OCI-LY3 (cell line): ENCODE results near the gene NPC1.

Source experiments
- H2AFZ ChIP-seq: fragments of 200-600, 300-600 bp; shearing (Covaris generic); 2 replicates; pipeline ENCODE4 v1.6.0; 2014; ENCODE audit warnings: antibody characterized with exemption, low read depth, low read length
- H3K27ac ChIP-seq: fragments of 200-600, 300-600 bp; sonication (generic); 2 replicates; pipeline ENCODE4 v1.5.1; 2014; ENCODE audit warnings: mild to moderate bottlenecking, low read length, moderate library complexity, mixed read lengths
- H3K27me3 ChIP-seq: fragments of 200-600, 300-600 bp; sonication (generic); 2 replicates; pipeline ENCODE4 v1.6.1; 2014; ENCODE audit warnings: low read depth, low read length, mixed read lengths
- H3K36me3 ChIP-seq: fragments of 200-600, 300-600 bp; sonication (generic); replicated peaks from 2 replicates; pipeline ENCODE3; 2014; ENCODE audit warnings: low read depth, low read length, mixed read lengths
- H3K4me1 ChIP-seq: fragments of 300-600, 200-600 bp; sonication (generic); 2 replicates; pipeline ENCODE4 v1.6.1; 2014; ENCODE audit warnings: low read length, mixed read lengths
- H3K4me2 ChIP-seq: fragments of 200-600, 300-600 bp; sonication (generic); 2 replicates; pipeline ENCODE4 v1.6.1; 2014; ENCODE audit warnings: low read length, mixed read lengths
- H3K4me3 ChIP-seq: fragments of 300-600, 200-600 bp; sonication (generic); 2 replicates; pipeline ENCODE4 v1.5.1; 2014; ENCODE audit warnings: antibody characterized with exemption, mild to moderate bottlenecking, low read length, moderate library complexity
- H3K79me2 ChIP-seq: fragments of 300-600, 200-600 bp; shearing (Covaris generic); 2 replicates; pipeline ENCODE4 v1.6.1; 2014; ENCODE audit warnings: mild to moderate bottlenecking, low read length, mixed read lengths
- H3K9ac ChIP-seq: fragments of 300-600, 200-600 bp; shearing (Covaris generic); 2 replicates; pipeline ENCODE4 v1.6.0; 2014; ENCODE audit warnings: mild to moderate bottlenecking, low read length, moderate library complexity
- H3K9me3 ChIP-seq: fragments of 200-600, 300-600 bp; shearing (Covaris generic); 2 replicates; pipeline ENCODE4 v1.6.1; 2014; ENCODE audit warnings: low read length, mixed read lengths; ENCODE audit not compliant: insufficient read depth
- H4K20me1 ChIP-seq: fragments of 200-600, 300-600 bp; sonication (generic); 2 replicates; pipeline ENCODE4 v1.6.1; 2016; ENCODE audit warnings: low read length, mixed read lengths; ENCODE audit not compliant: insufficient read depth
- EZH2phosphoT487 ChIP-seq: fragments of 200-600 bp; shearing (Covaris generic); IDR thresholded peaks from 2 replicates; pipeline ENCODE4 v1.6.1; 2018; ENCODE audit warnings: antibody characterized with exemption, mixed run types, low read depth
- TF ChIP-seq, protein P1 (sequence below): fragments of 200-600, 300-600 bp; sonication (generic); IDR thresholded peaks from 2 replicates; pipeline ENCODE4 v1.5.1; 2014; ENCODE audit warnings: antibody characterized with exemption, low read length, low read depth

The NPC1 gene

DNA sequence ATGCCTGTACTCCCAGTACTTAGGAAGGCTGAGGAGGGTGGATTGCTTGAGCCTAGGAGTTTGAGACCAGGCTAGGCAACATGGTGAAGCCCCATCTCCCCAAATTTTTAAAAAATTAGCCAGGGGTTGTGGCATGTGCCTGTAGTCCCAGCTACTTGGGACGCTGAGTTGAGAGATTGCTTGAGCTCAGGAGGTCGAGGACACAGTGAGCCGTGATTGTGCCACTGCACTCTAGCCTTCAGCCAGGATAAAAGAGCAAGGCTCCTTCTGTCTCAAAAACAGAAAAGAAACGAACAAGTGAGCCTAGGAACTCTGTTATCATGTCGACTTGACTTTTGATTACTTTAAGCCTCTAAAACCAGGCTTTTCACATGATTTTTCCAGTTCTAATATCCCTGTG lies 13.7 kb downstream of the NPC1 start:
- TF ChIP-seq, protein P1, sequence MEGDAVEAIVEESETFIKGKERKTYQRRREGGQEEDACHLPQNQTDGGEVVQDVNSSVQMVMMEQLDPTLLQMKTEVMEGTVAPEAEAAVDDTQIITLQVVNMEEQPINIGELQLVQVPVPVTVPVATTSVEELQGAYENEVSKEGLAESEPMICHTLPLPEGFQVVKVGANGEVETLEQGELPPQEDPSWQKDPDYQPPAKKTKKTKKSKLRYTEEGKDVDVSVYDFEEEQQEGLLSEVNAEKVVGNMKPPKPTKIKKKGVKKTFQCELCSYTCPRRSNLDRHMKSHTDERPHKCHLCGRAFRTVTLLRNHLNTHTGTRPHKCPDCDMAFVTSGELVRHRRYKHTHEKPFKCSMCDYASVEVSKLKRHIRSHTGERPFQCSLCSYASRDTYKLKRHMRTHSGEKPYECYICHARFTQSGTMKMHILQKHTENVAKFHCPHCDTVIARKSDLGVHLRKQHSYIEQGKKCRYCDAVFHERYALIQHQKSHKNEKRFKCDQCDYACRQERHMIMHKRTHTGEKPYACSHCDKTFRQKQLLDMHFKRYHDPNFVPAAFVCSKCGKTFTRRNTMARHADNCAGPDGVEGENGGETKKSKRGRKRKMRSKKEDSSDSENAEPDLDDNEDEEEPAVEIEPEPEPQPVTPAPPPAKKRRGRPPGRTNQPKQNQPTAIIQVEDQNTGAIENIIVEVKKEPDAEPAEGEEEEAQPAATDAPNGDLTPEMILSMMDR, result no peak
- no peak for TF ChIP-seq EZH2phosphoT487
- H4K20me1 ChIP-seq, result no peaks in the 10 kb centered on the region
- no peak overlapping the region for H3K9ac ChIP-seq
- H3K9me3 ChIP-seq, result no peaks in the 10 kb centered on the region
- peaks cover 38% of the 10 kb centered on the region for H3K36me3 ChIP-seq
- H3K27ac ChIP-seq, result no peak overlapping the region
- no peaks in the 10 kb centered on the region for H3K27me3 ChIP-seq
- H3K79me2 ChIP-seq, result no peaks in the 10 kb centered on the region
- no peak overlapping the region for H3K4me2 ChIP-seq
- no peak overlapping the region for H3K4me3 ChIP-seq
- no peak overlapping the region for H2AFZ ChIP-seq
- no peaks in the 10 kb centered on the region for H3K4me1 ChIP-seq

DNA sequence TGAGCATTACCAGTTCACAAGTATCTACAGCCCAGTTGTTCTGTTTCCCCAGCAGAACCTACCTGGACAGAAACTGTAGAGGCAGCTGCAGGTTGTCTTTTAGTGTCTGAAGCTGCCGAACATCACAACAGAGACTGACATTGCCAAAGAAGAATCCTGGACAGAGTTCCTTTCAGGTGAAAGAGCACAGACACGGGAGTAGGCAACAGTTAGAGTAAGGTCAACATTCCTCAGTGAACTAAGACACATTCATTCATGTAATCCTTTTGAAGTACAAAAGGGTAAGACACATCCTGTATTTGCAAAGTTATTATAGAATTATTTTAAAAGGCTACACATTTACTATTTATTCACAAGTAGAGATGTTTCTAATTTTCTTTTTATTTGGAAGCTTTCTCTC lies 14.3 kb downstream of the NPC1 start:
- no peaks in the 10 kb centered on the region for H3K79me2 ChIP-seq
- peaks cover 44% of the 10 kb centered on the region for H3K36me3 ChIP-seq
- no peak overlapping the region for H3K9ac ChIP-seq
- no peaks in the 10 kb centered on the region for H3K4me1 ChIP-seq
- no peaks in the 10 kb centered on the region for H4K20me1 ChIP-seq
- no peak overlapping the region for H3K27ac ChIP-seq
- no peaks in the 10 kb centered on the region for H3K27me3 ChIP-seq
- H3K4me2 ChIP-seq, result no peak overlapping the region
- no peaks in the 10 kb centered on the region for H3K9me3 ChIP-seq
- H3K4me3 ChIP-seq, result no peak overlapping the region
- TF ChIP-seq, protein P1, result no peak
- no peak for TF ChIP-seq EZH2phosphoT487
- no peak overlapping the region for H2AFZ ChIP-seq

DNA sequence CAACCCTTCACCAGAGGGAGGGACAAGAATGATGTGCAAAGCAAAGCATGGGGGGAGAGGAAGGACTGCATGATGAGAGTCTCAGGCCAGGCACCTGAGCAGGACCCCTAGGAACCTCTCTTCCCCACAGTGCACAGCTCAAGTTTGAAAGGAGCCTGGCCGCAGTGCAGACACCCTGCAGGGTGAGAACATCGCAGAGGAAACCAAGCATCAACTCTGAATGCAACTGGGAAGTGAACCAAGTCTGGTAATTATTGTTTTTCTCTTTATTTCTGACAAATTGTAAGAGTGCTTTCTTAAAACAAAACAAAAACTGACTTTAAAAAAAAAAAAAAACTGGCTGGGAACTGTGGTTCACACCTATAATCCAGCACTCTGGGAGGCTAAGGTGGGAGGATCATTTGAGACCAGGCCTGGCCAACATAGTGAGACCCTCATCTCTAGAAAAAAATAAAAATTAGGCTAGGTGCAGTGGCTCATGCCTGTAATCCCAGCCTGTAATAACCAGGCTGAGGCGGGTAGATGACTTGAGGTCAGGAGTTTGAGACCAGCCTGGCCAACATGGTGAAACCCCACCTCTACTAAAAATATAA lies 15.3 kb downstream of the NPC1 start:
- TF ChIP-seq, protein P1, result no peak
- TF ChIP-seq EZH2phosphoT487, result no peak
- Histone ChIP-seq H4K20me1 (no peaks in the 10 kb centered on the region), H3K79me2 (no peaks in the 10 kb centered on the region), H3K36me3 (peaks cover 49% of the 10 kb centered on the region), H3K4me3 (no peak overlapping the region), H3K27ac (no peak overlapping the region), H3K4me2 (no peak overlapping the region), H3K9ac (no peak overlapping the region), H3K27me3 (no peaks in the 10 kb centered on the region), H3K4me1 (no peaks in the 10 kb centered on the region), H3K9me3 (no peaks in the 10 kb centered on the region), H2AFZ (no peak overlapping the region)

DNA sequence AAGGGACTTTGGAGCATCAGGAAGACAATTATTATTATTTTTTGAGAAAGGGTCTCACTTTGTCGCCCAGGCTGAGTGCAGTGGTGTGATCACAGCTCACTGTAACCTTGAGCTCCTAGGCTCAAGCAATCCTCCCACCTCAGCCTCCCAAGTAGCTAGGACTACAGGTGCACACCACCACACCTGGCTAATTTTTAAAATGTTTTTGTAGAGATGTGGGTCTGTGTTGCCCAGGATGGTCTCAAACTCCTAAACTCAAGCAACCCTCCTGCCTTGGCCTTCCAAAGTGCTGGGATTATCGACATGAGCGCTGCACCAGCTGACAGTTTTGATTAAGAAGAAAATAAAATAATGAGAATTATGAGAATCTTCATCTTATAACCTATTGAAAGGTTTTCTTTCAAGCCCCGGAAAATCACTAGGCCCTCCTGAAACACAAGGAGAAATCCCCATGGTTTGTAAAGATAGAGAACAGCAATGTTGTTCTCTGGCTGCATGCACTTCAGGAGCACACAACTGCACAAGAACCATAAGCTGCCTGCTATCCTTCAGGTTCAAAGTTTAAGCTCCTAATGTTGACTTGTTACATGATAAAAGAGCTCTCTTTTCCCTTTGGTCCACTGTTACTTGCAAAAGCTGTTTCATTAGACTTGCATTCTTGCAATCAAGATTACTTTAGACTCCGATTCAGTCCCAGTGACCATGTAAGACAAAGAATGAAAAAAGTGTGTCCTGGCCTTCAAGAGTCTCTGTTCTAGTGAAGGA lies 16.8 kb downstream of the NPC1 start:
- Histone ChIP-seq H3K79me2 (no peaks in the 10 kb centered on the region), H2AFZ (no peak overlapping the region), H3K9me3 (no peaks in the 10 kb centered on the region), H4K20me1 (no peaks in the 10 kb centered on the region), H3K4me2 (no peak overlapping the region), H3K4me3 (no peak overlapping the region), H3K36me3 (peaks cover 53% of the 10 kb centered on the region), H3K27ac (no peak overlapping the region), H3K9ac (no peak overlapping the region), H3K4me1 (no peaks in the 10 kb centered on the region), H3K27me3 (no peaks in the 10 kb centered on the region)
- TF ChIP-seq, protein P1, result no peak
- TF ChIP-seq EZH2phosphoT487, result no peak
